Neural progenitor cell (in vitro differentiated cells): Measurements from ENCODE around the gene NOG.

Experiments
- EZH2 ChIP-seq: fragments of 200-600 bp; sonication (generic); IDR thresholded peaks from 2 replicates; pipeline ENCODE4 v1.6.1; 2017; ENCODE audit warnings: antibody characterized with exemption, mild to moderate bottlenecking, moderate library complexity
- EZH2phosphoT487 ChIP-seq: fragments of 200-600 bp; sonication (generic); IDR thresholded peaks from 2 replicates; pipeline ENCODE4 v1.6.1; 2017; ENCODE audit warnings: antibody characterized with exemption
- TF ChIP-seq, protein P1 (sequence below): fragments of 200-600 bp; sonication (generic); IDR thresholded peaks from 2 replicates; pipeline ENCODE4 v1.5.1; 2017; ENCODE audit warnings: antibody characterized with exemption, mild to moderate bottlenecking

GRCh38 chr17:56637254-56637653, 43.8 kb downstream of the NOG start:
- TF ChIP-seq EZH2phosphoT487 (no peak), EZH2 (no peak)
- TF ChIP-seq, protein P1, sequence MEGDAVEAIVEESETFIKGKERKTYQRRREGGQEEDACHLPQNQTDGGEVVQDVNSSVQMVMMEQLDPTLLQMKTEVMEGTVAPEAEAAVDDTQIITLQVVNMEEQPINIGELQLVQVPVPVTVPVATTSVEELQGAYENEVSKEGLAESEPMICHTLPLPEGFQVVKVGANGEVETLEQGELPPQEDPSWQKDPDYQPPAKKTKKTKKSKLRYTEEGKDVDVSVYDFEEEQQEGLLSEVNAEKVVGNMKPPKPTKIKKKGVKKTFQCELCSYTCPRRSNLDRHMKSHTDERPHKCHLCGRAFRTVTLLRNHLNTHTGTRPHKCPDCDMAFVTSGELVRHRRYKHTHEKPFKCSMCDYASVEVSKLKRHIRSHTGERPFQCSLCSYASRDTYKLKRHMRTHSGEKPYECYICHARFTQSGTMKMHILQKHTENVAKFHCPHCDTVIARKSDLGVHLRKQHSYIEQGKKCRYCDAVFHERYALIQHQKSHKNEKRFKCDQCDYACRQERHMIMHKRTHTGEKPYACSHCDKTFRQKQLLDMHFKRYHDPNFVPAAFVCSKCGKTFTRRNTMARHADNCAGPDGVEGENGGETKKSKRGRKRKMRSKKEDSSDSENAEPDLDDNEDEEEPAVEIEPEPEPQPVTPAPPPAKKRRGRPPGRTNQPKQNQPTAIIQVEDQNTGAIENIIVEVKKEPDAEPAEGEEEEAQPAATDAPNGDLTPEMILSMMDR = no peak
